Spleen (tissue), 11 donors: ENCODE measurements around the gene C22orf31. TPM values are rescaled to one million over a fixed set of nuclear protein-coding genes. Genes with fewer than 3 reads are reported as not detected.

Experiments used
- DNase-seq: peaks from one replicate; pipeline ENCODE4 v3.0.0-alpha.2; 2020
- H3K27ac ChIP-seq, 8 donors: fragments of 200-600 bp; sonication (generic) in 7 of 8; 1 replicate in 4 of 8; 2 replicates in 4 of 8; pipeline versions ENCODE4 v1.5.0 to v1.8.0; 2016 to 2021; ENCODE audit warnings: inconsistent platforms in 4 of 8, mild to moderate bottlenecking in 4 of 8, moderate library complexity in 1 of 8
- H3K27me3 ChIP-seq, 7 donors: fragments of 200-600 bp; sonication (generic) in 6 of 7; replicated peaks in 1 of 7; 1 replicate in 4 of 7; 2 replicates in 3 of 7; pipeline versions ENCODE4 v1.5.0 to v1.8.0; 2016 to 2021; ENCODE audit warnings: inconsistent platforms in 3 of 7, mild to moderate bottlenecking in 1 of 7
- H3K36me3 ChIP-seq, 6 donors: fragments of 200-600 bp; sonication (generic) in 5 of 6; 1 replicate in 4 of 6; 2 replicates in 2 of 6; pipeline versions ENCODE4 v1.5.0 to v1.8.0; 2016 to 2021; ENCODE audit warnings: inconsistent platforms in 2 of 6
- H3K4me1 ChIP-seq, 6 donors: fragments of 200-600 bp; sonication (generic) in 5 of 6; 1 replicate in 3 of 6; 2 replicates in 3 of 6; pipeline versions ENCODE4 v1.5.0 to v1.8.0; 2016 to 2021; ENCODE audit warnings: inconsistent platforms in 3 of 6
- H3K4me3 ChIP-seq, 8 donors: fragments of 200-600 bp; sonication (generic) in 7 of 8; 1 replicate in 4 of 8; 2 replicates in 4 of 8; pipeline versions ENCODE4 v1.5.0 to v1.8.0; 2016 to 2021; ENCODE audit warnings: inconsistent platforms in 4 of 8, mild to moderate bottlenecking in 4 of 8, moderate library complexity in 2 of 8
- H3K9me3 ChIP-seq, 8 donors: fragments of 200-600 bp; sonication (generic) in 7 of 8; 1 replicate in 4 of 8; 2 replicates in 4 of 8; pipeline versions ENCODE4 v1.5.0 to v1.8.0; 2016 to 2021; ENCODE audit warnings: inconsistent platforms in 4 of 8
- CTCF ChIP-seq, 11 experiments: fragments of 200-600 bp in 7 of 11; fragments of 450-650 bp in 4 of 11; sonication (generic) in 4 of 11; IDR thresholded peaks in 8 of 11; conservative IDR thresholded peaks in 3 of 11; 1 replicate in 7 of 11; 2 replicates in 4 of 11; pipeline versions ENCODE4 v1.4.0 to v1.8.0; 2016 to 2021; ENCODE audit warnings: antibody characterized with exemption in 11 of 11, inconsistent platforms in 4 of 11, mild to moderate bottlenecking in 1 of 11
- POLR2A ChIP-seq, 3 donors: fragments of 450-650 bp; IDR thresholded peaks; one replicate each; pipeline ENCODE4 v1.5.1; 2017; ENCODE audit warnings: antibody characterized with exemption in 3 of 3, mild to moderate bottlenecking in 1 of 3
- POLR2AphosphoS5 ChIP-seq, 3 donors: sonication (generic); formaldehyde crosslinking; IDR thresholded peaks; one replicate each; pipeline ENCODE4 v1.5.1; 2017; ENCODE audit warnings: antibody characterized with exemption in 3 of 3
- WGBS, 5 donors: extraction: QIAGEN DNeasy Blood & Tissue Kit in 3 of 5; methylation state at CpG; one replicate each; pipeline versions ENCODE4 v1.1.5 to v1.1.7; 2013 to 2018; 5-methylcytosine and 5-hydroxymethylcytosine counted together
- intact Hi-C: fragments of 100-400 bp; cut with DNase I; formaldehyde crosslinking; loops from one replicate; pipeline ENCODE4 v1.15.0; 2023; ENCODE audit warnings: low total_unique reads
- polyA plus RNA-seq, 3 donors: library from polyadenylated mRNA; stranded (reverse); fragments of 200-250 nt; gene quantifications; one replicate each; pipeline ENCODE4 v1.2.1, GENCODE V29; 2013
- total RNA-seq, 7 donors: library from RNA; depleted of rRNA in 3 of 7; stranded (reverse); fragments of >200 nt in 3 of 7; fragmentation: NEBNext Ultra II Directional in 4 of 7; extraction: Animal tissue kit (Norgen Biotek cat#: 25700) in 4 of 7; gene quantifications; one replicate each; pipeline versions ENCODE4 v1.1.0 to v1.2.1, GENCODE V29; 2016 to 2021
- donor health status: healthy with polysubstance abuse.
- donor health status: DM: no; HTN: no; CAD: no; lungs with moderate emphysema.
- donor health status: DM: no; HTN: no; CAD: no.
- donor health status: Bipolar disorder and iron deficiency.
- donor health status: healthy.
- donor health status: DM: no; HTN: no; CAD: no.
- donor health status: DM: yes; HTN: yes; CAD: no.

The C22orf31 gene
- total and polyA plus RNA-seq, 10 donors = not detected

GRCh38 chr22:29014293-29014692 is 47.3 kb downstream of the C22orf31 start:
- H3K4me3 ChIP-seq = no peak overlapping the region
- WGBS, 5 donors = 82 to 92% (median 91%) methylated on average over 4 of the region's 4 CpGs
- intact Hi-C loops = no loop called here

GRCh38 chr22:29012952-29013351 is 48.7 kb downstream of the C22orf31 start:
- no peak overlapping the region for H3K4me3 ChIP-seq
- WGBS, 5 donors = 88 to 98% (median 93%) methylated on average over 4 of the region's 4 CpGs
- H3K36me3 ChIP-seq = no peaks in the 10 kb centered on the region
- H3K27ac ChIP-seq = no peak overlapping the region
- no peak for DNase-seq
- no peaks in the 10 kb centered on the region for H3K27me3 ChIP-seq
- H3K4me1 ChIP-seq = peaks cover 0 to 12% (median 2%) of the 10 kb centered on the region in 6 donors
- intact Hi-C loops = no loop called here
- no peaks in the 10 kb centered on the region for H3K9me3 ChIP-seq
- TF ChIP-seq POLR2A (IDR thresholded peaks at IDR 0.05) (no peak), CTCF (IDR thresholded peaks at IDR 0.05 in 8 of 11, conservative IDR thresholded peaks at IDR 0.05 in 3 of 11) (no peak), POLR2AphosphoS5 (IDR thresholded peaks at IDR 0.05) (no peak)

More at GRCh38 chr22:29014293-29014692, 47.3 kb downstream of the C22orf31 start:
- no peaks in the 10 kb centered on the region for H3K36me3 ChIP-seq
- peaks cover 0 to 12% (median 2%) of the 10 kb centered on the region in 6 donors for H3K4me1 ChIP-seq
- no peaks in the 10 kb centered on the region for H3K9me3 ChIP-seq
- no peaks in the 10 kb centered on the region for H3K27me3 ChIP-seq
- no peak for DNase-seq
- TF ChIP-seq POLR2AphosphoS5 (IDR thresholded peaks at IDR 0.05) = no peak
- TF ChIP-seq POLR2A (IDR thresholded peaks at IDR 0.05) = no peak
- TF ChIP-seq CTCF (IDR thresholded peaks at IDR 0.05 in 8 of 11, conservative IDR thresholded peaks at IDR 0.05 in 3 of 11) = no peak
- H3K27ac ChIP-seq = no peak overlapping the region

- Histone ChIP-seq H3K4me3 (no peak overlapping the region), H3K4me1 (peaks cover 0 to 12% (median 2%) of the 10 kb centered on the region in 6 donors), H3K27me3 (no peaks in the 10 kb centered on the region), H3K9me3 (no peaks in the 10 kb centered on the region), H3K27ac (no peak overlapping the region), H3K36me3 (no peaks in the 10 kb centered on the region)
- 87 to 97% (median 94%) methylated on average over 4 of the region's 4 CpGs for WGBS, 5 donors
- intact Hi-C loops = no loop called here
- no peak for DNase-seq
- TF ChIP-seq CTCF (IDR thresholded peaks at IDR 0.05 in 8 of 11, conservative IDR thresholded peaks at IDR 0.05 in 3 of 11) (no peak), POLR2AphosphoS5 (IDR thresholded peaks at IDR 0.05) (no peak), POLR2A (IDR thresholded peaks at IDR 0.05) (no peak)
Measured at GRCh38 chr22:29012101-29012433, 49.6 kb downstream of the C22orf31 start.

- Histone ChIP-seq H3K4me3 (no peak overlapping the region), H3K9me3 (no peaks in the 10 kb centered on the region), H3K36me3 (no peaks in the 10 kb centered on the region), H3K4me1 (peaks cover 0 to 12% (median 2%) of the 10 kb centered on the region in 6 donors), H3K27ac (peak overlapping the region in 2 of 8 donors; percentile 33 to 63), H3K27me3 (no peaks in the 10 kb centered on the region)
- no peak for DNase-seq
- TF ChIP-seq CTCF (IDR thresholded peaks at IDR 0.05 in 8 of 11, conservative IDR thresholded peaks at IDR 0.05 in 3 of 11) = no peak
- no peak for TF ChIP-seq POLR2AphosphoS5 (IDR thresholded peaks at IDR 0.05)
- no peak for TF ChIP-seq POLR2A (IDR thresholded peaks at IDR 0.05)
- WGBS, 5 donors = 62 to 74% (median 65%) methylated on average over 14 of the region's 14 CpGs
- intact Hi-C loops = no loop called here
Measured at GRCh38 chr22:29011240-29012100, 50.2 kb downstream of the C22orf31 start.
